ENCODE measurements around the gene GLIS2. TPM values are rescaled to one million over a fixed set of nuclear protein-coding genes. Genes with fewer than 3 reads are reported as not detected.

Gene GLIS2
- total RNA-seq, 1 experiment from 2014 or later: 23.0 TPM

- POLR2A ChIA-PET: interaction anchor here (1.7 kb wide), 1 partner anchor 14 kb away, joined by 5 read pairs; no protein-coding TSS in a partner anchor
- CTCF ChIA-PET: interaction anchor here (1.0 to 9.6 kb wide), 4 partner anchors 9 to 28 kb away, joined by 6 to 316 read pairs (median 42); no protein-coding TSS in a partner anchor
- DNase-seq (ENCODE audit: low spot score): no peak
- Mint-ChIP-seq H3K9me3 (no peaks in the 10 kb centered on the region), H3K27me3 (ENCODE audit: low read depth) (no peaks in the 10 kb centered on the region), H3K36me3 (no peaks in the 10 kb centered on the region), H3K27ac (no peak overlapping the region), H3K4me1 (peaks cover 32% of the 10 kb centered on the region), H3K4me3 (no peak overlapping the region)
- no peak for ATAC-seq
- TF ChIP-seq ZBTB21 (CRISPR knock-in tag; IDR thresholded peaks at IDR 0.05; ENCODE audit: borderline replicate concordance): no peak
- TF ChIP-seq ZNF671 (CRISPR knock-in tag; IDR thresholded peaks at IDR 0.05): no peak
- no peak for TF ChIP-seq ATF3 (CRISPR knock-in tag; conservative IDR thresholded peaks at IDR 0.05)
- no peak for TF ChIP-seq OVOL2 (CRISPR knock-in tag; IDR thresholded peaks at IDR 0.05; ENCODE audit: borderline replicate concordance)
- no peak for TF ChIP-seq CTCF (IDR thresholded peaks at IDR 0.05)
Observed at GRCh38 chr16:4386951-4387565, 71.2 kb downstream of the GLIS2 start.

GRCh38 chr16:4387781-4388180 is 71.9 kb downstream of the GLIS2 start:
- H3K27ac Mint-ChIP-seq: no peak overlapping the region
- no peaks in the 10 kb centered on the region for H3K36me3 Mint-ChIP-seq
- H3K27me3 Mint-ChIP-seq (ENCODE audit: low read depth): no peaks in the 10 kb centered on the region
- ChIA-PET POLR2A (interaction anchor here (1.7 kb wide), 1 partner anchor 14 kb away, joined by 5 read pairs; no protein-coding TSS in a partner anchor), CTCF (interaction anchor here (2.1 to 9.6 kb wide), 4 partner anchors 13 to 134 kb away, joined by 8 to 316 read pairs (median 42); no protein-coding TSS in a partner anchor)
- TF ChIP-seq TP53 (CRISPR knock-in tag; IDR thresholded peaks at IDR 0.05): no peak
- no peak for TF ChIP-seq GABPB1 (CRISPR knock-in tag; IDR thresholded peaks at IDR 0.05)
- TF ChIP-seq AR (CRISPR knock-in tag; IDR thresholded peaks at IDR 0.05): no peak
- TF ChIP-seq TEAD4 (CRISPR knock-in tag; IDR thresholded peaks at IDR 0.05): no peak
- no peak for TF ChIP-seq USF1 (CRISPR knock-in tag; IDR thresholded peaks at IDR 0.05)
- TF ChIP-seq TEAD1 (CRISPR knock-in tag; IDR thresholded peaks at IDR 0.05): no peak
- TF ChIP-seq ATF1 (CRISPR knock-in tag; IDR thresholded peaks at IDR 0.05): no peak
- no peak for TF ChIP-seq SOX15 (CRISPR knock-in tag; IDR thresholded peaks at IDR 0.05)
- TF ChIP-seq ZNF232 (CRISPR knock-in tag; IDR thresholded peaks at IDR 0.05): no peak
- TF ChIP-seq NFATC4 (CRISPR knock-in tag; IDR thresholded peaks at IDR 0.05): no peak
- no peak for TF ChIP-seq FOXJ3 (CRISPR knock-in tag; IDR thresholded peaks at IDR 0.05; ENCODE audit: borderline replicate concordance)
- no peak for TF ChIP-seq IRF1 (CRISPR knock-in tag; IDR thresholded peaks at IDR 0.05)
- H3K9me3 Mint-ChIP-seq: no peaks in the 10 kb centered on the region
- no peak overlapping the region for H3K4me3 Mint-ChIP-seq
- ATAC-seq (no peak), DNase-seq (ENCODE audit: low spot score) (peak; percentile 11)
- peaks cover 36% of the 10 kb centered on the region for H3K4me1 Mint-ChIP-seq
